Measurements from ENCODE around the gene NFKB1. TPM values are rescaled to one million over a fixed set of nuclear protein-coding genes. Genes with fewer than 3 reads are reported as not detected.

The NFKB1 gene
- total and polyA plus RNA-seq, 2 donors (not counting 1 experiment from before 2014, with no cell fraction given): 20.9 to 32.5 TPM

DNA sequence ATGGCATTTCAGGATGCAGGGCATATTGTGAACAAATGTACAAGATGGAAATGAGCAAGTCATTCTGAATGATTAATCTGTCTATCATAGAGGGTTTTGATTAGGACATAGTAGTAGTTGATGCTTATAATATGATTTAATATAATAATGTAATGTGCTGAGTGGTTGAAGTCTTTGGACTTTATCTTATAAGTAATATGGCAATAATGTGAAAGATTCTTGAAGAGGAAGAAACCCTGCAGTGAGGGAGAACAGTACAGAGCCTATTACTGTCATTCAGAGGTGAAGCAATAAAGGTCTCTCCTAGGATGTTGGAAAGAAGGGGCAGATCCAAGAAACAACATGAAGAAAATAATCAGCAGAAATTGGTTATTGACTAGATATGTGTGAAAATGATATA lies 16.6 kb downstream of the NFKB1 start:
- Histone ChIP-seq H3K9ac (ENCODE audit: insufficient read depth, low read length) (no peak overlapping the region), H3K36me3 (ENCODE audit: control insufficient read depth, insufficient read depth, low read length) (no peaks in the 10 kb centered on the region), H3K4me3 (replicated peaks in 1 of 4; ENCODE audit: control extremely low read depth in 1 of 4, insufficient read depth in 1 of 4, low read depth in 3 of 4, low read length in 4 of 4) (no peak overlapping the region), H3K4me1 (ENCODE audit: control insufficient read depth, extremely low read depth, insufficient read depth, low read length) (no peaks in the 10 kb centered on the region), H3K4me2 (ENCODE audit: extremely low read depth, insufficient read depth, low read length) (no peak overlapping the region), H4K20me1 (ENCODE audit: control insufficient read depth, extremely low read depth, insufficient read depth, low read length) (no peaks in the 10 kb centered on the region), H3K9me3 (ENCODE audit: control insufficient read depth, insufficient read depth, low read depth, low read length) (no peaks in the 10 kb centered on the region), H2AFZ (ENCODE audit: low read length) (no peak overlapping the region), H3K27ac (ENCODE audit: insufficient read depth, low read length) (no peak overlapping the region), H3K79me2 (ENCODE audit: control insufficient read depth, insufficient read depth, low read length) (peaks cover 8% of the 10 kb centered on the region), H3K27me3 (ENCODE audit: control insufficient read depth, insufficient read depth, low read length) (no peaks in the 10 kb centered on the region)
- TF ChIP-seq EZH2 (IDR thresholded peaks at IDR 0.05; ENCODE audit: low read length, missing control alignments): no peak
- TF ChIP-seq, protein P1, sequence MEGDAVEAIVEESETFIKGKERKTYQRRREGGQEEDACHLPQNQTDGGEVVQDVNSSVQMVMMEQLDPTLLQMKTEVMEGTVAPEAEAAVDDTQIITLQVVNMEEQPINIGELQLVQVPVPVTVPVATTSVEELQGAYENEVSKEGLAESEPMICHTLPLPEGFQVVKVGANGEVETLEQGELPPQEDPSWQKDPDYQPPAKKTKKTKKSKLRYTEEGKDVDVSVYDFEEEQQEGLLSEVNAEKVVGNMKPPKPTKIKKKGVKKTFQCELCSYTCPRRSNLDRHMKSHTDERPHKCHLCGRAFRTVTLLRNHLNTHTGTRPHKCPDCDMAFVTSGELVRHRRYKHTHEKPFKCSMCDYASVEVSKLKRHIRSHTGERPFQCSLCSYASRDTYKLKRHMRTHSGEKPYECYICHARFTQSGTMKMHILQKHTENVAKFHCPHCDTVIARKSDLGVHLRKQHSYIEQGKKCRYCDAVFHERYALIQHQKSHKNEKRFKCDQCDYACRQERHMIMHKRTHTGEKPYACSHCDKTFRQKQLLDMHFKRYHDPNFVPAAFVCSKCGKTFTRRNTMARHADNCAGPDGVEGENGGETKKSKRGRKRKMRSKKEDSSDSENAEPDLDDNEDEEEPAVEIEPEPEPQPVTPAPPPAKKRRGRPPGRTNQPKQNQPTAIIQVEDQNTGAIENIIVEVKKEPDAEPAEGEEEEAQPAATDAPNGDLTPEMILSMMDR (conservative IDR thresholded peaks at IDR 0.05 in 1 of 2, IDR thresholded peaks at IDR 0.05 in 1 of 2; ENCODE audit: low read depth in 1 of 2, low read length in 2 of 2): no peak
- no peak for DNase-seq (ENCODE audit: low read depth in 2 of 2)

DNA sequence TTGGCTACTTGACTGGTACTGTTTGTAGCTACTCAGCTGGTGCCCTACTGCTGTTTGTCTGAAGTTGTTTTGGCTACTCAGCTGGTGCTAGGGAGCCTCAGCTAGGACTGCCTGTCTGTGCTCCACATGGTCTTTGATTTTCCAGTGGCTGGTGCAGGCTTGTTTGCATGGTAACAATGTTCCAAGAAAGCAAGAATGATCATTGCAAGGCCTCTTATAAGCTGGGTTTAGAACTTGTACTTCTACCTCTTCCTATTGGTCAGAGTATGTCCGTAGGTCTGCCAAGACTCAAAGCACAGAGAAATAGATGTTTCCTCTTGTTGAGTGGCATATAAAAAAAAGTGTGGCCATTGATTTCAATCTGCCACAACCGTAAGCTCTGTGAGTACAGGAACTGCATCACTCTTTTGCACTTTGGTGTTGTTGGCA lies 17.6 kb downstream of the NFKB1 start:
- Histone ChIP-seq H3K27ac (ENCODE audit: insufficient read depth, low read length) (no peak overlapping the region), H4K20me1 (ENCODE audit: control insufficient read depth, extremely low read depth, insufficient read depth, low read length) (no peaks in the 10 kb centered on the region), H3K27me3 (ENCODE audit: control insufficient read depth, insufficient read depth, low read length) (no peaks in the 10 kb centered on the region), H3K4me2 (ENCODE audit: extremely low read depth, insufficient read depth, low read length) (no peak overlapping the region), H3K9ac (ENCODE audit: insufficient read depth, low read length) (no peak overlapping the region), H3K4me3 (replicated peaks in 1 of 4; ENCODE audit: control extremely low read depth in 1 of 4, insufficient read depth in 1 of 4, low read depth in 3 of 4, low read length in 4 of 4) (no peak overlapping the region), H3K36me3 (ENCODE audit: control insufficient read depth, insufficient read depth, low read length) (no peaks in the 10 kb centered on the region), H3K79me2 (ENCODE audit: control insufficient read depth, insufficient read depth, low read length) (peaks cover 11% of the 10 kb centered on the region), H2AFZ (ENCODE audit: low read length) (no peak overlapping the region), H3K9me3 (ENCODE audit: control insufficient read depth, insufficient read depth, low read depth, low read length) (no peaks in the 10 kb centered on the region), H3K4me1 (ENCODE audit: control insufficient read depth, extremely low read depth, insufficient read depth, low read length) (no peaks in the 10 kb centered on the region)
- no peak for TF ChIP-seq EZH2 (IDR thresholded peaks at IDR 0.05; ENCODE audit: low read length, missing control alignments)
- TF ChIP-seq, protein P1 (conservative IDR thresholded peaks at IDR 0.05 in 1 of 2, IDR thresholded peaks at IDR 0.05 in 1 of 2; ENCODE audit: low read depth in 1 of 2, low read length in 2 of 2): no peak
- DNase-seq (ENCODE audit: low read depth in 2 of 2): no peak

DNA sequence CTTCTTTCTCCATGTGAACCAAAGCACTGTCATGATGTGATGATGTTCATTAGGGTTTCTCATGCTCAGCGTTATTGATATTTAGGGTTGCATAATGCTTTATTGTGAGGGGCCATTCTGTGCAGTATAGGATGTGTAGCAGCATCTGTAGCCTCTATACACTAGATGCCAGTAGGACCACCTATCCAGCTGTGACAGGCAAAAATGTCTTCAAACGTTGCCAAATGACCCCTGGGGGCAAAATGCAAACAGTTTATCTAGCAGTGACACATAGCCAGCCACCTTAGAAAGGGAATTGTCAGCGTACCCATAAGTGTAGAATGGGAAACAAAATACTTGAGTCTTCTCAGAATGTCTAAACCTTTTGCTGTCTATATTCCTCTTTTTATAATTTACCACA lies 18.8 kb downstream of the NFKB1 start:
- TF ChIP-seq, protein P1 (conservative IDR thresholded peaks at IDR 0.05 in 1 of 2, IDR thresholded peaks at IDR 0.05 in 1 of 2; ENCODE audit: low read depth in 1 of 2, low read length in 2 of 2): no peak
- TF ChIP-seq EZH2 (IDR thresholded peaks at IDR 0.05; ENCODE audit: low read length, missing control alignments): no peak
- no peak for DNase-seq (ENCODE audit: low read depth in 2 of 2)
- Histone ChIP-seq H3K9ac (ENCODE audit: insufficient read depth, low read length) (no peak overlapping the region), H3K4me2 (ENCODE audit: extremely low read depth, insufficient read depth, low read length) (no peak overlapping the region), H3K79me2 (ENCODE audit: control insufficient read depth, insufficient read depth, low read length) (peaks cover 8% of the 10 kb centered on the region), H3K27me3 (ENCODE audit: control insufficient read depth, insufficient read depth, low read length) (no peaks in the 10 kb centered on the region), H3K9me3 (ENCODE audit: control insufficient read depth, insufficient read depth, low read depth, low read length) (no peaks in the 10 kb centered on the region), H3K4me3 (replicated peaks in 1 of 4; ENCODE audit: control extremely low read depth in 1 of 4, insufficient read depth in 1 of 4, low read depth in 3 of 4, low read length in 4 of 4) (no peak overlapping the region), H3K36me3 (ENCODE audit: control insufficient read depth, insufficient read depth, low read length) (no peaks in the 10 kb centered on the region), H2AFZ (ENCODE audit: low read length) (no peak overlapping the region), H4K20me1 (ENCODE audit: control insufficient read depth, extremely low read depth, insufficient read depth, low read length) (no peaks in the 10 kb centered on the region), H3K27ac (ENCODE audit: insufficient read depth, low read length) (no peak overlapping the region), H3K4me1 (ENCODE audit: control insufficient read depth, extremely low read depth, insufficient read depth, low read length) (no peaks in the 10 kb centered on the region)
